Activated CD4-positive, alpha-beta T cell treated with anti-CD3 and anti-CD28 coated beads, Interleukin-2, amount 50 U/mL, for 48 hours (primary cell): ENCODE data around the gene HYAL3.
"Not testable (repeated sequence)": the region's sequence is repeated elsewhere in the genome, so short reads cannot be mapped to it uniquely, and the experiment has no call there.

ENCODE experiments used
- DNase-seq, 2 experiments: peaks; one replicate each; pipeline ENCODE4 v3.0.0-alpha.2; 2020

The HYAL3 gene

DNA sequence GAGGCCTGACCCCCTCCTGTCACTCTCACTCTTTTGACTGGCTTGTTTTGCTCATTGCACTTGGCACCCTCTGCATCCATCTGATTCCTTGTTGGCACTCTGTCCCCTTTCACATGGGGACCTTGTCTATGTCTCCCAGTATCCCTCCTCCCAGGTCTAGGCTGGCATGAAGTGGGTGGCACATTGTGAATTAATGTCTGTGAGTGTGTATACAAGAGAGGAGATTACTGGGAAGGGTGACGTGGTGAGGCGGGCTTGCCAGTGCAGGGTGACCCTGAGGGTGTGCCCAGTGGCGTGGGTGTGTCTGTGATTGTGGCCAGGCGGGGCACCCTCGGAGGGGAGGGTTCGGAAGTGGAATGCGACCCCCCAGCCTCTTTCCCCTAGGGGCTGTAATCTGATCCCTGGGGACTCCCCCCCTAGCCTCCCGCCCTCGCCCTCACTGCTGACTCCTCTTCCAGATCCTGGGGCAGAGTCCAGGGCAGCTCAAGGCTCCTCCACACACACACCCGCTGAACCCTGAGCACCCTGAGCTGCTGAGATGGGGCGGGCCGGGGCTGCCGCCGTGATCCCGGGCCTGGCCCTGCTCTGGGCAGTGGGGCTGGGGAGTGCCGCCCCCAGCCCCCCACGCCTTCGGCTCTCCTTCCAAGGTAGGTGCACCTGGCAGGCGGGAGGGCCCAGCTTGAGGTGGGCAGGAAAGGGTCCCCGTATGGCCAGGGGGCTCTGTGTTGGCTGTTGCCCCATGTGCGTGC lies 30.3 kb downstream of the HYAL3 start, which contains the start of gene SEMA3B:
Gene SEMA3B, plus strand, starts transcription at position 445 of the 749 bp plus-strand sequence. Its CDS starts 94 bp downstream, at position 539.
- no peak for DNase-seq

DNA sequence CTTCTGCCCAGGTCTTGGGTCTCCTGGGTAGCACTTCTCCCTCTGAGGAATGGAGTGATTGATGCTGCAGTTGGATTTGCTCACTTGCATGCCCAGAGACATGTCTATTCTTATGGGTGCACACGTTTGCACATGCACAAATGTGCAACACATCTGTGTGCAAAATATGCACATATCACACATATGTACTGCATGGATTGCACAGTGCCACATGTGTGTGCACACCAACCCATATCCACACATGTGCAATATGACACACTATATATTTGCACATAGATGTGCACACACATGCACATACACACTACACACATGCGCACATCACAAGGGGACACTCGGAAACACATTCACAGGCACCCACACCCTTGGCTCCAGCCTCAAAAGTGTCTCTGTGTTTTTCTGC lies 30.9 kb downstream of the HYAL3 start:
- DNase-seq: no peak

DNA sequence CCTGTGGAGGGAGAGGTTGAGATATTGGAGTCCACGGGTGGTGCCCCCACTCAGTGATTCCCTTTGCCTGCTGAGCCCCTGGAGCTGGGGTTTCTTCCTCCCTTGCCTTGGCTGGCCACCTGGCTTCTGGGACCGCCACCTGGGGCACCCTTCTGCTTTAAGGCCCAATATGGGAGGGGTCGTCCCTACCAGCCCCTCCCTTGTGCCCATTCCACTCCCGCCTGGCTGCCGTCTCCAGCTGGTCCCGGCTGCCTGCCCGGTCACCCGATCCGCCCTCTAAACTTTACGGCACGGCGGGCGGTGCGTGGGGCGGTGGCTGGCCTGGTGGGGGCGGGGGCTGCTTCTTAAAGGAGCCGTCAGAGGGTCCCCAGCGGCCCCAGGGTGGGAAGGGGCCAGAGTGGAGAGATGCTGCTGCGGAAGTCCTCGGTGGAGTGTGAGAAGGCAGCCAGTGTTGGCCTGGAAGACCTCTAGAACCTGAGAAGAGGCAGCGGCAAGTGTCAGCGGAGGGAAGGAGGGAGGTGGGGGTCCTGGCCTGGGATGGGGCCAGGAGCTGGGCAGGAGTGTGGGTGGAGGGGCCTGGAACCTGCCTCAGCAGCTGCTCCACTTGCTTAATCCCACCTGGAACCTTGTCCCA lies 31.8 kb downstream of the HYAL3 start:
- DNase-seq: no peak

DNA sequence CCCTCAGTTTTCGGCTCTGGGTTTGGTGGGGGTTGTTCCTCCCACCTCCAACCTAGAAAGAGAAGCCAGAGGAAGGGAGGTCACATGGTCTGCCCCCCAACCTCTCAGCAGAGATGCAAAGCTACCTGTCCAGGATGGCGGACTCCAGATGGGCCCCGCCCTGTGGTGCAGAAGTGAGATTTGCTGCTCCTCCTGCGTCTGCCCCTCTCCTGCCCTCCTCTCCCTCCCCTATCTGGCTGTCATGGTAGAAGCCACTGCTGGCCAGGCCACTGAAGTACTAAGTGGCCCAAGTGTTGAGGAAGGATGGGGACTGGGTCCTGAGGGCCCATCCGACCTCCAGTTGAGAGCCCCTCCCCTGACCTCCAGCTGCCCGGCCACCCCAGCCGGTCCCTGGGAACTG lies 32.4 kb downstream of the HYAL3 start:
- DNase-seq: no peak

DNA sequence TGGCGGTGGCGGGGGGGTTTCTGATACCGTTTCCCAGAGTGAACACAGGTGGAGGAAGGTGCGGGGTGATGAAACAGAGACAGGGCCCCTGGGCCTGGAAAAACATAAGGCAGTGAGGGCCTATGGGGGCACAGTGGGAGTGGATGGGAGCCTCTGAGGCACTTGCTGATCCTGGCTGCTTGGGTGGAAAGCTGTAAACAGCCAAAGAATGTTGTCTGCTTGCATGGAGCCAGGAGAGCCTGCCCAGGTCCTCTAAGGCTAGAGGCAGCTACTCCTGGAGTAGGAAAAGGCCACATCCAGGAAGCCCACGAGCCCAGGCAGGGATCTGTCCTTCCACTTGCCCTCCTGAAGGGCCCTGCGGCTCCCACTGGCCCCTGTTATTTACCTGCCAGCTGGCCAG lies 33.2 kb downstream of the HYAL3 start:
- DNase-seq: no peak

DNA sequence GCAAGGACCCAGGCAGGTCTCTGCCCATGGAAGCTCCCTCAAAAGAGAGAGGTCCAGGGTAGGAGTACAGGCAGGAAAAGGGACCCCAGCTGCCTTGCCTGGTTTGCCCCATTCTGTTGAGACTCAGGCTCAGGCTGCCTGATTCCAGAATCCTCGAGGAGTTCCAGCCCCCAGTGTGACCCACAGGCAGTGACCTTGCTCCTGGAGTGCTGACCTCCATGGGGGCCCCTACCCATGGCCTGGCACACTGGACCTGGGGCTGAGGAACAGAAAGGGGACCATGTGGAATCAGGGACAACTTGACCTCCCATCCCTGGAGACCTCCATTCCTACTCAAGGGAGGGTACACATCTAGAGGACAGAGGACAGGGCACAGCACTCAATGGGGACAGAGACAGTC lies 33.6 kb downstream of the HYAL3 start:
- no peak for DNase-seq

DNA sequence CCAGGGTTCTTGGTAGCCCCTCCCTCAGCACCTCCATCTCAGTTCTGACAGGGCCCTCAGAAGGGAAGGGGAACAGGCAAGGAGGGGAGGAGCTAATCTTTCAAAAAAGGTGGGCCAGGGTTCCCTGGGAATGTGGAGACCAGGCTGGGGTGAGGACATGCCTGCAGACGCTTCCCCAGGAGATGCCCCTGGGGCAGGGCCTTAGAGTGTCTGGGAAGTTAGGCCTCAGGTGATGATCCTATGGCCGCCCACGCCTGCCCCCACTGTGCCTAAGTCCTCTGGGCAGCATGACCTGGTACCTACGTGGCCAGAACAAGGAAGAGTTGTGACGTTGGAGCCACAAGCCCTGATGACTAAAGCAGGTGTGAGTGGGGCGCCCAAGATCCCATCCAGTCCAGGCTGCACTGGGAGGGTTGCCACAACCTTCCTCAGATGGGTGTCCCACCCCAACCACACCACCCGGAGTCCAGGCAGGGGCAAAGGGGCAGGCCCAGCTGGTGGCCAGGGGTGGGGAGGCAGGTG lies 34.2 kb downstream of the HYAL3 start:
- DNase-seq: no peak

DNA sequence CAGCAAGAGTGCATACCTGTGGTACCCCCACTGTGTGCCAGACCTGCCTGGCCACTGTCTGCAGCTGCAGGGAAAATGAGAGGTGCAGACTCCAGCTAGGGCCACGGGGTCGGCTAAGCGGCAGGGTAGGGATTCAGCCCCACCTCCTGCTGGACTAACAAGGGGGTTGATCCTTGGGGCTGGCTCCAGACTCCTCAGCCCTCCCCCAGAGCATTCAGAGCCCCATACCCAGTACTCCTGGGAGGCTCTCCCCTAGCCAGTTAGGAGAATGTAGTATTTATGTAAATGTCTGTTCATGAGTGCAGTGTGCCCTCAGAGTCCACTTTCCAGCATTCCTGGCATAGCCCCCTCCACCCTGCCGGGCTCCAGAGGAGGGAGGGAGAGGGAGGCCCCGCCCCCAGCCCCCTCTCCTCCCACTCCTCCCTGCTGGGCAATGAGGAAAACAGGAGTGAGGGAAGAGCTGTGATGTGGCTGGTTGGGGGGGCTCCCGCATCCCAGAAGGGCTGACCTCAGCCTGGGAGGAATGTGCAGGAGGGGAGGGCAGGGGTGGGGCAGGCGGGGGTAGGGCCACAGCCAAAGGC lies 34.7 kb downstream of the HYAL3 start:
- no peak for DNase-seq

DNA sequence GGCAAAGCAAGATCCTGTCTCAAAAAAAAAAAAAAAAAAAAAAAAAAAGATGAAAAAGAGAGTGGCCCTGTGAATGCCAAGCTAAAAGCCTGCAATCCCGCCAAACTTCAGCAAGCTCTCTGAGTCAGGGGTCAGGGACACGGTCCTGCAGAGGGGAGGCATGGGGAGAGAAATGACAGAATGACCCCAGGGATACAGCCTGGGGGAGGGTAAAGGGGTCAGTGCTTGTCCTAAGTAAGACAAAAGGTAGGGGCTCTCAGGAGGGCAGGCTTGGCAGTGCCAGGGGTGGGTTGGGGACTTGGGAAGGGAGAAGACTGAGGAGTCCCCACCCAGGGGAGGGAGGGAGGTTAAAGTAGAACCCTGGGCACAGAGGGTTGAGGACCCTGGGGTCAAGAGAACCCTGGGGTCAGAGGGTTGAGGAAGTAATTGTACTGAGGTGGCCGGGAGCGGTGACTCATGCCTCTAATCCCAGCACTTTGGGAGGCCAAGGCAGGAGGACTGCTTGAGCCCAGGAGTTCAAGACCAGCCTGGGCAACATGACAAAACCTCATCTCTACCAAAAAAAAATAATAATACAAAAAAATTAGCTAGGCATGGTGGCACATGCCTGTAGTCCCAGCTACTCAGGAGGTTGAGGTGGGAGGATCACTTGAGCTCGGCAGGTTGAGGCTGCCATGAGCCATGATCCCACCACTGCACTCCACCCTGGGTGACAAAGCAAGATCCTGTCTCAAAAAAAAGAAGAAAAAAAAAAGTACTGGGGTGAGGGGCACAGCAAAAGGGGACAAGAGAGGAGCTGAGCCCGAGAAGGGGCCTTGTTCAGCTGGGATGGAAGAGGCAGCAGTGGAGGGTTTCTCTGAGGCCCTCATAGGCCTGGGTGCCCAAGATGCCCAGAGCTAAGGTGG lies 35.5 kb downstream of the HYAL3 start:
- DNase-seq: no peak

DNA sequence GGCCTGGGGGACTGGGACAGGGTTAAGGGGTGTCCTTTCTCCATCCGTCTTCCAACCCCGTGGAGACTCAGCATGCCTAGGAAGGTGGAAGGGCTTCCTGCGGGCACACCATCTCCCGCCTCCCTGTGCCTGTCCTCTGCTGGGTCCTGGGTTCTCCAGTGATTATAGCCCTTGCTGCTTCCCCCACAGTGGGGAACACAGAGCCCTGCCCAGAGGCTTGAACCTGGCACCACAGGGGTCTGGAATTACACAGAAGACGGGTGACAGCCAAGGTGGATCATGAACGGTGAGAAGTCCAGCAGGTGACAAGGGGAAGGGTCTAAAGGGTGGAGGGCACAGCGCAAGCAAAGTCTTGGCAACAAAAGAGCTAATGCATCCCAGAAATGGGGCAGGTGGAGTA lies 36.4 kb downstream of the HYAL3 start:
- DNase-seq: no peak

DNA sequence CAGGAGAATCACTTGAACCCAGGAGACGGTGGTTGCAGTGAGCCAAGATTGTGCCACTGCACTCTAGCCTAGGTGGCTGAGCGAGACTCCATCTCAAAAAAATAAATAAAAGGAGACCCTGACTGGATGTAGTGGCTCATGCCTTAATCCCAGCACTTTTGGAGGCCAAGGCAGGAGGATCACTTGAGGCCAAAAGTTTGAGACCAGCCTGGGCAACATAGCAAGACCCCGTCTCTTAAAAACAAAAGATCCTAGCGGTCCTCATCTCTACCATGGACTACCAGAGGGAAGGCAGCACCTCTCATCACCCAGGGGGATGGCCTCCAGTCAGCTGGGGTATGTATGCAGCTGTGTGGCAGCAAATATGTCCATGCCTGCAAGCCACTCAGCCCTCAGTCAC lies 37.0 kb downstream of the HYAL3 start:
- DNase-seq: not testable (repeated sequence)

DNA sequence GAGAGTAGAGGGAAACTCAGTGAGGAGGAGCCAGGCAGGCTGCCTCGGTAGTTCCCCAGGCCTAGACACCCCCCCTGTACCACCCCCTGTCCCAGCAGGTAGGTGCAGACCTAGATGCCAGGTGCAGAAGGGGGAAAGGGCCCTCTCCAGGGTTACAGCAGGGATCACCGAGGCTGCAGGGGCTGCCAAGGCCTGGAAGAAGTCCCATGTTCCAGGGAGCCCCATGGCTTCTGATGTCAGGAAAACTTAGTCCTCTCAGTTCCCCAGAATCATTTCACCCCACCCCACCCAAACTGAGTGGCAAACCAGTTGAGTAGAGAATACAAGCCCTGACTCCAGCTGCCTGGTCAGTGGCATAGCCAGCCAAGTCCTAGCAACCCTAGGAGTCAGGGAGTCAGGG lies 37.7 kb downstream of the HYAL3 start:
- no peak for DNase-seq

DNA sequence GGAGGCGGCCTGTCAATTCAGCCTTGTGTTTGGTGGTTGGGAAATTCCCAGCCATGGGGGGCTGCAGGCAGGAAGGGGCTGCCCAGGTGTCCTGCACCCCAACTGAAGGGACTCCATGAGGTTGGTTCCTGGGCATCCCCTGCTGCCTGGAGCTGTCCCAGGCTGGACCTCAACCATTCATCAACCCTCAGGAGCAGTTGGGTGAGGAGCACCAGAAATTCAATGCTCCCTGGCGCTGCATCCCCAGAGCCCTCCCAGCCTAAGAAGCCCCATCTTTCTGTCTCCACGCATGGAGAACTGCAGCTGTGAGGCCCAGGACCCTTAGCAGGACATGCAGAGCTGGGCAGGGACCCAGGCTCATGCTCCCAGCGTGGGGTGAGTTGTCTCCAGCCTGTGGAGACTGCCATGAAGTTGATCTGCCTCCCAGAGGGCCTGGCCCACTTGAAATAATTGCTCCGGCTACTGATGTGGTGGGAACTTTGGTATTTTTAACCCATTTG lies 38.2 kb downstream of the HYAL3 start:
- no peak for DNase-seq

DNA sequence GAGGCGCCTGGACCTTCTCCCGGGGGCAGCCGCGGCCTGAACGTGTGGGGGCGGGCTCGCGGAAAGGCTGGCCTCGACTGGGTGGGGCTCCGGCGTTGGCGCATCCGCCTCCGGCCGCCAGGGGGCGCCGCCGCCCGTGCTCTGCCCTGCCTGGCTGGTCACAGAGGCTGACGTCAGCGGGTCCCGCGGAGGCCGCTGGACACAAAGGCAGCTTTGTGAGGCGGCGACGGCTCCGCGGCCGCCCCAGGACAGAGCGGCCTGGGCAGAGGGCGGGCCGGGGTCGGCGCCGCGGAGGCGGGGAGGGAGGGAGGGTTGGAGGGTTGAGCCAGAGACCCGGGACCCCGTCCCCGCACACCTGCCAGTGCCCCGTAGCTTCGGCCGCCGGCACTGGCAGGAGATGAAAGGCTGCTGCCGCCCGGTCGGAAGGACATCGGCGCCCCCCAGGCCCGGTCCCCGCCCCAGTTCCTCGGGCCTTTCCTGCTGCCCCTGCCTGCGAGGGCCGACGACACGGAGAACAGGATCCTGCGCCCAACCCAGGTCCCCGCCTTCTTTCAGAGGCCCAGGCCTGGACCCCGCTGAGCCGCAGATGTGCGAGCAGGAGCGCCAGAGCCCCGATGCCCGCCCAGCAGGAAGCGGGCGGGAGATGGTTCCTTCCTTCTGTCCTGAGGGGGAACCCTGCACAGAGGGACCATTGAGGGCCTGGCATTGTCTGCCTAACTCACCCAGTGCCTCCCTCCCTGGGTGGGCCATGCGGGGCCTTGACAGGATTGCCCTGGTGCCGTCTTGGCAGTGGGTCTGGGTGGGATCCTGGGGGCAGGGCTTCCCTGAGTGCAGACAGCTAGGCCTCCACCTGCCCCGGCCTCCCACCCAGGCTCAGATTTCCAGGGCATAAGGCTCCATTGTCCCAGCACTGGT lies 38.9 kb downstream of the HYAL3 start:
- peak; percentile 84 to 86 for DNase-seq

DNA sequence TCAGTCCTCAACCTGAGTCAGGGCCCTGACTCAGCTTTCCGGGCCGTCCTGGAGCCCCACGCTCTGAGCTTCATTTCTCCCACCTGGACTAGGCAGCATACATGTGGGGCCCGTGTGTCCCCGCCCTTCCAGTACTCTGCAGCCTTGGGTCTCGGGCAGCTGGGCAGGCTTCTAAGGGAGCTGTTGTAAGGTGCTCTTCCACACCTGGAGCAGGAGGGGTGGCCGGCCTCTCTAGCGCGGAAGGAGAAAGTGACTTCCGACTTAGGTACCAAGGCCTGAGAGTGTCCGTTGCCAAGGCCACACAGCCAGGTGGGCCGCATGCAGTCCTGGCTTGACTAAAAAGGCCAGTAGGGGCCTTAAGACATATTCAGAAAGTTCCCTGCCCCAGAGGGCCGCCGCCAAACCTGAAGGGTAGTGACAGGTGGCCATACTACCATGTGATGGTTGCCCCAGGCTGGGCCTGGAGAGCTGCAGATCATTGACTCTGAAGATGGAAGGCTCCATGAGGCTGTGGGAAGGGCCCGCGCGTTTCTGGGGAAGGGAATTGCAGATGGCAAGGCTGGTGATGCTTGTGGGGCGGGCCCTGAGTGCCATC lies 39.7 kb downstream of the HYAL3 start:
- no peak for DNase-seq

DNA sequence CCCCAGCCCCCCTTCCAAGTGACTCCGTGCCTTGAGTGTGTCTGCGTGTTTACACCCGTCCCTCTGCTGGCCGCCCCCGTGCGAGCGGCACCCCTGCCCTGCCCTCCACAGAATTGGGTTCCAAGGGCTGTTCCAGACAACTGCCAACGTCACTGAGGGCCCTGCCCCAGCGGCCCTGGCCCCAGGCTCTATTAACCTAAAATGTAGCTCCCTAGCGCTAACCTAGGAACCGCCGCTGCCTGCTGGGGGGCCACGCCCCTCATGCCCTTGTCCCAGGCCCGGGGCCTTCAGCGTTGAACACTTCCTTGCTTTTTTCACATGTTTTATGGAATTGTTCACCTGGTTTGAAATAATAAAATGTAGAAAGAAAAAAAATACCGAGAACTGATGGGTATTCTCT lies 40.2 kb downstream of the HYAL3 start:
- DNase-seq: no peak

DNA sequence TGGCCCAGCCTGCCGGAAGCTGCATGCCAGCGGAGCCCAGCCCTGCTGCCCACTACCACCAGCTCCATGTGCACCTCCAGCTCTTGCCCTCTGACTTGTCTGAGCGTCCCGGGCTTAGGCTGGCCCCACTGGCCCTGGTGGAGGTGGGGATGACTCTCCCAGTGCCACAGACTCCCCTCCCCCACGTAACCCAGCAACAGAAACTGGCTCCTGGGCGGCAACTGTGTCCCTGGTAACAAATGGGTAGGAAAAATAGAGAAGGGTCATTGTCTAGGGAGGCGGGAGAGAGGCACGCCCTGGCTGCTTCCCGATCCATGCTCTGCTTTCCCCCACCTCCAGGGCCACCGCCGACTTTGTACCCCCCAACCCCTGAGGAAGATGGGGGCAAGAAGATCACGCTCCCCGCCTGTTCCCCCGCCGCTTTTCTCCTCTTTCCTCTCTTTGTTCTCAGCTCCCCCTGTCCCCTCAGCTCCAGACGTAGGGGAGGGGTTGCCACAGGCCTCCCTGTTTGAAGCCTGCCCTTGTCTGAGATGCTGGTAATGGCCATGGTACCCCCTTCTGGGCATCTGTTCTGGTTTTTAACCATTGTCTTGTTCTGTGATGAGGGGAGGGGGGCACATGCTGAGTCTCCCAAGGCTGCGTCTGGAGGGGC lies 41.0 kb downstream of the HYAL3 start:
- DNase-seq: no peak

DNA sequence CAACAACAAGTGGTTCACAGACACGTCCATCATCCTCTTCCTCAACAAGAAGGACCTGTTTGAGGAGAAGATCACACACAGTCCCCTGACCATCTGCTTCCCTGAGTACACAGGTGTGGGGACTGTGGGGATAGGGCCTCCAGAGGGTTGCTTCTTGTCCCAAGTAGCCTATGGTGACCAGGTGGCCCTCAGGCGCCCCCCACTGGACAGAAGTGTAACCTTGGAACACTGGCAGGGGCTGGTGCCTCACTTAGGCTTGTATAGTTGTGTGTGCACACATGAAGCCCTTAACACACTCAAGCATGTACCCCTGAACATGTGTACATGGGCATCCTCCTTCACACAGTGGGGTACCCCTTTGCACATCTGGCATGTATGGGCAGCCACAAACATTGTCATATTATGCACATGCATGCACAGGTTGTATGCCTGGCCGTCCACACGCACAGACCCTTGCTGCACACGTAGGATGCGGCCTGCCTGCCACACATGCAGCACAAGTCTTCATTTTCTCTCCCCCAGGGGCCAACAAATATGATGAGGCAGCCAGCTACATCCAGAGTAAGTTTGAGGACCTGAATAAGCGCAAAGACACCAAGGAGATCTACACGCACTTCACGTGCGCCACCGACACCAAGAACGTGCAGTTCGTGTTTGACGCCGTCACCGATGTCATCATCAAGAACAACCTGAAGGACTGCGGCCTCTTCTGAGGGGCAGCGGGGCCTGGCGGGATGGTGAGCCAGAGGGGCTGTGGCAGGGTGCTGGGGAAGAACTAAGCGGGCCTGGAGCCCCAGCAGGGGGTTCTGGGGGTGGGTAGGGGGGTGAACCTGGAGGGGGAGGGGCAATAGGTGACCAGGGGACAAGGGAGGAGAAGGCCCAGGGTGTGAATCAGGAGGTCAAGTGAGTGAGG lies 42.0 kb downstream of the HYAL3 start:
- DNase-seq: peak; percentile 61 to 73

DNA sequence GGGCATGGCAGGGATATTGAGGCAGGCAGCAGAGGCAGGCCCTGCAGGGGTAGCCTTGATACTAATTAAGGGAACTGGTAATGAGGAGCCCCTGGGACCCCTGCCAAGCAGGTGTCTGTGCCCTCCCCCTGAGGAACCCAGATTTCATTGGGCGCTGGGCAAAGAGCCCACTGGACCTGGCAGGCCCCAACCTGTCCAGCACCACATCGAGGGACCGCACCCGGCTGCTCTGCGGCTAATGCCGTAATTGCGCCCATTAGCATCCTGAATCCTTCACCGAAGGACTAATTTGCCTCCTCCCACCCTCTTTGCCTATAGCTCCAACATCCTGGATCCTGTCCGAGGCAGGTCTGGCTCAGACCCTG lies 44.0 kb downstream of the HYAL3 start:
- DNase-seq: no peak
